Parathyroid adenoma (tissue), 2 donors: Measurements from ENCODE around the gene PRPF6.

ENCODE experiments used
- H2AFZ ChIP-seq: fragments of 300-600 bp; sonication (generic); one replicate; pipeline ENCODE4 v1.7.0; 2017; ENCODE audit warnings: antibody characterized with exemption, mild to moderate bottlenecking
- H3K27ac ChIP-seq: fragments of 300-600 bp; sonication (generic); one replicate; pipeline ENCODE4 v1.7.0; 2017
- H3K27me3 ChIP-seq: fragments of 300-600 bp; sonication (generic); one replicate; pipeline ENCODE4 v1.7.0; 2017; ENCODE audit warnings: low read length; ENCODE audit not compliant: control insufficient read depth, insufficient read depth
- H3K36me3 ChIP-seq: fragments of 300-600 bp; sonication (generic); one replicate; pipeline ENCODE4 v1.7.0; 2017; ENCODE audit warnings: low read length; ENCODE audit not compliant: control insufficient read depth, insufficient read depth
- H3K4me1 ChIP-seq: fragments of 300-600 bp; sonication (generic); one replicate; pipeline ENCODE4 v1.7.0; 2017; ENCODE audit warnings: control low read depth
- H3K4me2 ChIP-seq: fragments of 300-600 bp; sonication (generic); one replicate; pipeline ENCODE4 v1.7.0; 2017; ENCODE audit warnings: low read length
- H3K4me3 ChIP-seq: fragments of 300-600 bp; sonication (generic); one replicate; pipeline ENCODE4 v1.7.0; 2017; ENCODE audit warnings: low read depth, low read length
- H3K79me2 ChIP-seq: fragments of 300-600 bp; sonication (generic); one replicate; pipeline ENCODE4 v1.7.0; 2017; ENCODE audit warnings: control low read depth
- H3K9ac ChIP-seq: fragments of 300-600 bp; sonication (generic); one replicate; pipeline ENCODE4 v1.7.0; 2017; ENCODE audit warnings: mild to moderate bottlenecking
- H3K9me3 ChIP-seq: fragments of 300-600 bp; sonication (generic); one replicate; pipeline ENCODE4 v1.7.0; 2017; ENCODE audit warnings: low read length; ENCODE audit not compliant: control insufficient read depth
- TF ChIP-seq, protein P1 (sequence below): fragments of 300-600 bp; sonication (generic); IDR thresholded peaks from one replicate; pipeline ENCODE4 v1.7.0; 2017; ENCODE audit warnings: antibody characterized with exemption, mild to moderate bottlenecking
- donor health status: primary hyperparathyroidism.

Gene PRPF6

GRCh38 chr20:64077876-64078551 is 97.1 kb downstream of the PRPF6 start:
- Histone ChIP-seq H3K4me2 (peak overlapping the region; percentile 96), H3K27ac (no peak overlapping the region), H3K79me2 (no peaks in the 10 kb centered on the region), H3K36me3 (no peaks in the 10 kb centered on the region), H3K4me3 (no peak overlapping the region), H3K9me3 (no peaks in the 10 kb centered on the region), H3K4me1 (peaks cover 15% of the 10 kb centered on the region), H2AFZ (no peak overlapping the region), H3K27me3 (no peaks in the 10 kb centered on the region), H3K9ac (no peak overlapping the region)
- TF ChIP-seq, protein P1, sequence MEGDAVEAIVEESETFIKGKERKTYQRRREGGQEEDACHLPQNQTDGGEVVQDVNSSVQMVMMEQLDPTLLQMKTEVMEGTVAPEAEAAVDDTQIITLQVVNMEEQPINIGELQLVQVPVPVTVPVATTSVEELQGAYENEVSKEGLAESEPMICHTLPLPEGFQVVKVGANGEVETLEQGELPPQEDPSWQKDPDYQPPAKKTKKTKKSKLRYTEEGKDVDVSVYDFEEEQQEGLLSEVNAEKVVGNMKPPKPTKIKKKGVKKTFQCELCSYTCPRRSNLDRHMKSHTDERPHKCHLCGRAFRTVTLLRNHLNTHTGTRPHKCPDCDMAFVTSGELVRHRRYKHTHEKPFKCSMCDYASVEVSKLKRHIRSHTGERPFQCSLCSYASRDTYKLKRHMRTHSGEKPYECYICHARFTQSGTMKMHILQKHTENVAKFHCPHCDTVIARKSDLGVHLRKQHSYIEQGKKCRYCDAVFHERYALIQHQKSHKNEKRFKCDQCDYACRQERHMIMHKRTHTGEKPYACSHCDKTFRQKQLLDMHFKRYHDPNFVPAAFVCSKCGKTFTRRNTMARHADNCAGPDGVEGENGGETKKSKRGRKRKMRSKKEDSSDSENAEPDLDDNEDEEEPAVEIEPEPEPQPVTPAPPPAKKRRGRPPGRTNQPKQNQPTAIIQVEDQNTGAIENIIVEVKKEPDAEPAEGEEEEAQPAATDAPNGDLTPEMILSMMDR = no peak

DNA sequence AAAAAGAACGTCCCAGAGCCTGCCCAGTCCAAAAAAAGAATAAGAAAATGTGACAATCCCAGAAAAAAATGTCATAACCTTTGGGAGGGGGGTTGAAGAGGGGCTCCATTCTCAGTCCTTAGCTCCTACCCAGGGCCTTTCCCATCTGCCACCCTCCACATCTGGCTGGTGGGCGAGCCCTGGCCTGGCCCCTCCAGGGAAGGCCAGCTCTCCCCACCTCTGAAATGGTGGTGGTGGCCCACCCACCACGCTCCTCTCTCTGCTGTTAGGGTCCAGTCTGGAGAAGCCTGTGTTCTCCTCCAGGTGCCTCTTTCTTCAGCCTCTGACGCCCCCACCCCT is 98.0 kb downstream of the PRPF6 start:
- Histone ChIP-seq H3K27ac (peak overlapping the region; percentile 33), H3K79me2 (no peaks in the 10 kb centered on the region), H3K4me2 (peak overlapping the region; percentile 96), H2AFZ (peak overlapping the region; percentile 86), H3K9ac (peak overlapping the region; percentile 67), H3K27me3 (no peaks in the 10 kb centered on the region), H3K9me3 (no peaks in the 10 kb centered on the region), H3K4me3 (peak overlapping the region; percentile 73), H3K4me1 (peaks cover 20% of the 10 kb centered on the region), H3K36me3 (no peaks in the 10 kb centered on the region)
- TF ChIP-seq, protein P1 = no peak

GRCh38 chr20:64079273-64080012 is 98.5 kb downstream of the PRPF6 start, which contains the start of gene RGS19:
RGS19 (minus strand) TSS chr20:64079518; CDS start chr20:64076886, 2,632 bp downstream.
- Histone ChIP-seq H3K4me2 (peak within 1 kb of the TSS; percentile 96), H3K79me2 (no peaks in the 10 kb centered on the region), H3K9ac (peak within 1 kb of the TSS; percentile 67), H3K36me3 (no peaks in the 10 kb centered on the region), H3K9me3 (no peaks in the 10 kb centered on the region), H3K4me3 (peak within 1 kb of the TSS; percentile 73), H3K27me3 (no peaks in the 10 kb centered on the region), H3K27ac (peak within 1 kb of the TSS; percentile 33), H3K4me1 (peaks cover 24% of the 10 kb centered on the region), H2AFZ (peak within 1 kb of the TSS; percentile 86)
- TF ChIP-seq, protein P1 = no peak

GRCh38 chr20:64080013-64080812 is 99.3 kb downstream of the PRPF6 start, which contains the start of gene OPRL1:
OPRL1 (plus strand) TSS chr20:64080082; CDS start chr20:64092721, 12,639 bp downstream.
- no peaks in the 10 kb centered on the region for H3K36me3 ChIP-seq
- peak within 1 kb of the TSS; percentile 96 for H3K4me2 ChIP-seq
- no peaks in the 10 kb centered on the region for H3K9me3 ChIP-seq
- peaks cover 25% of the 10 kb centered on the region for H3K4me1 ChIP-seq
- TF ChIP-seq, protein P1 = no peak
- H3K4me3 ChIP-seq = peak within 1 kb of the TSS; percentile 73
- peak within 1 kb of the TSS; percentile 86 for H2AFZ ChIP-seq
- no peaks in the 10 kb centered on the region for H3K27me3 ChIP-seq
- peak within 1 kb of the TSS; percentile 67 for H3K9ac ChIP-seq
- peak within 1 kb of the TSS; percentile 33 for H3K27ac ChIP-seq
- no peaks in the 10 kb centered on the region for H3K79me2 ChIP-seq
